ENCODE data around the gene PLCD4.

Gene PLCD4

GRCh38 chr2:218664653-218665052 lies 57.0 kb downstream of the PLCD4 start:
- no peak overlapping the region for H2AFZ ChIP-seq

GRCh38 chr2:218671097-218671653 lies 63.5 kb downstream of the PLCD4 start:
- no peaks in the 10 kb centered on the region for H3K36me3 ChIP-seq (ENCODE audit: control insufficient read depth, insufficient read depth, low read length)
- peak overlapping the region; percentile 95 for H2AFZ ChIP-seq
- peaks cover 2% of the 10 kb centered on the region for H3K4me1 ChIP-seq
- peaks cover 7% of the 10 kb centered on the region for H3K79me2 ChIP-seq
- H3K27me3 ChIP-seq (ENCODE audit: control insufficient read depth, insufficient read depth, low read length): no peaks in the 10 kb centered on the region
- no peaks in the 10 kb centered on the region for H3K9me3 ChIP-seq (ENCODE audit: control insufficient read depth, low read length)
- peak overlapping the region; percentile 86 for H3K4me3 ChIP-seq (ENCODE audit: low read depth, low read length)
- peak overlapping the region; percentile 13 for H3K9ac ChIP-seq
- TF ChIP-seq, protein P1, sequence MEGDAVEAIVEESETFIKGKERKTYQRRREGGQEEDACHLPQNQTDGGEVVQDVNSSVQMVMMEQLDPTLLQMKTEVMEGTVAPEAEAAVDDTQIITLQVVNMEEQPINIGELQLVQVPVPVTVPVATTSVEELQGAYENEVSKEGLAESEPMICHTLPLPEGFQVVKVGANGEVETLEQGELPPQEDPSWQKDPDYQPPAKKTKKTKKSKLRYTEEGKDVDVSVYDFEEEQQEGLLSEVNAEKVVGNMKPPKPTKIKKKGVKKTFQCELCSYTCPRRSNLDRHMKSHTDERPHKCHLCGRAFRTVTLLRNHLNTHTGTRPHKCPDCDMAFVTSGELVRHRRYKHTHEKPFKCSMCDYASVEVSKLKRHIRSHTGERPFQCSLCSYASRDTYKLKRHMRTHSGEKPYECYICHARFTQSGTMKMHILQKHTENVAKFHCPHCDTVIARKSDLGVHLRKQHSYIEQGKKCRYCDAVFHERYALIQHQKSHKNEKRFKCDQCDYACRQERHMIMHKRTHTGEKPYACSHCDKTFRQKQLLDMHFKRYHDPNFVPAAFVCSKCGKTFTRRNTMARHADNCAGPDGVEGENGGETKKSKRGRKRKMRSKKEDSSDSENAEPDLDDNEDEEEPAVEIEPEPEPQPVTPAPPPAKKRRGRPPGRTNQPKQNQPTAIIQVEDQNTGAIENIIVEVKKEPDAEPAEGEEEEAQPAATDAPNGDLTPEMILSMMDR (IDR thresholded peaks at IDR 0.05): no peak
- peak overlapping the region; percentile 93 for H3K4me2 ChIP-seq (ENCODE audit: low read length)
- H3K27ac ChIP-seq: peak overlapping the region; percentile 86

More at GRCh38 chr2:218664653-218665052, 57.0 kb downstream of the PLCD4 start:
- Histone ChIP-seq H3K9ac (no peak overlapping the region), H3K4me3 (ENCODE audit: low read depth, low read length) (no peak overlapping the region), H3K9me3 (ENCODE audit: control insufficient read depth, low read length) (no peaks in the 10 kb centered on the region), H3K4me1 (no peaks in the 10 kb centered on the region), H3K27ac (no peak overlapping the region), H3K36me3 (ENCODE audit: control insufficient read depth, insufficient read depth, low read length) (no peaks in the 10 kb centered on the region), H3K4me2 (ENCODE audit: low read length) (no peak overlapping the region), H3K79me2 (no peaks in the 10 kb centered on the region), H3K27me3 (ENCODE audit: control insufficient read depth, insufficient read depth, low read length) (no peaks in the 10 kb centered on the region)
- TF ChIP-seq, protein P1 (IDR thresholded peaks at IDR 0.05): no peak

DNA sequence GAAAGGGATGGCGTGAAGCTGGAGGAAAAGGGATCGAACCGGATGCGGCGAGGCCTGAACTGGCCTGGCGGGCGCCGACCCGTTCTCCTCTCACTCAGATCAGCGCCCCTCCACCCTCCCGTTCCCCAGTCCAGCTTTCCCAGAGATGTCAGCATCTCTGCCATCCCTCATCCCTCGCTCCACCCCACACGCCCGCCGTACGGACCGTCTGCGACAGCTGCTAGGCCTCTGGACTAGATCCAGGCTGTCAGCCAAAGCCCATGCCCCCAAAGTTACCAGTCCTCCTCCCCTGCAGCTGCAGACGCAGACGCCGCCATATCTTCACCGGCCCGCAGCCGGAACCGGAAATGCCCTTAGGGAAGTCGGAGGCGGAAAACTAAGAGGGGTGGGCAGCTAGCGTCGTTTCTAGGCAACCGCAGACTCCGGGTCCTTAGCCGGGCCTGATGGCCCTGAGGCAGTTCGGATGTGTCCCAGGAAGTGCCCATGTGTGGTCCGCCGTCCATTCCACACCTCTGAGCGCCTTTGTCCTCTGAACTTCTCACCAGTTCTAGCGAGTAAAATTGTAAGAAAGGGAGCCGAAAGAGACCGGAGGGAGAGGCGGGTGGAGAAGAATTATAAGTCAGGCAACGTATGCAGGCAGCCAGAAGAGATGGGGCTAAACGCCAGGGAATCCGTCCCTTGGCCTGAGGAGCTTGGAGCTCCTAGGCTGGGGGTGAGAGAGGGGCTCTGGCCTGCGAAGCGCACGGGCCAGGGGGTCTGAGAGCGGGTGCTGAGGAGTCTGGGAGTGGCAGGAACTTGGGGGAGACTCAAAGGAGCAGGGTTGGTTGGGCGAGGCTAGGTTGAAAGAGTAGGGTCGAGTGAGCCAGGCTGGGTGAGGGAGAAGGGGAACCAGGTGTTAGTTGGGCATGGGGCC lies 64.2 kb downstream of the PLCD4 start, which contains the start of the genes RNF25 and STK36:
TSS of gene RNF25 (minus strand) at position 349 of the 913 bp plus-strand sequence. CDS start at position 317, 32 bp downstream.
TSS of gene STK36 (plus strand) at position 433 of the 913 bp plus-strand sequence. CDS start 744 bp downstream, outside the sequence.
- H3K9ac ChIP-seq: peak within 1 kb of the TSS; percentile 13
- H3K27ac ChIP-seq: peak within 1 kb of the TSS; percentile 86
- no peaks in the 10 kb centered on the region for H3K9me3 ChIP-seq (ENCODE audit: control insufficient read depth, low read length)
- peaks cover 2% of the 10 kb centered on the region for H3K4me1 ChIP-seq
- H2AFZ ChIP-seq: peak within 1 kb of the TSS; percentile 95
- peak within 1 kb of the TSS; percentile 93 for H3K4me2 ChIP-seq (ENCODE audit: low read length)
- H3K4me3 ChIP-seq (ENCODE audit: low read depth, low read length): peak within 1 kb of the TSS; percentile 86
- TF ChIP-seq, protein P1 (IDR thresholded peaks at IDR 0.05): no peak
- H3K27me3 ChIP-seq (ENCODE audit: control insufficient read depth, insufficient read depth, low read length): no peaks in the 10 kb centered on the region
- no peaks in the 10 kb centered on the region for H3K36me3 ChIP-seq (ENCODE audit: control insufficient read depth, insufficient read depth, low read length)
- H3K79me2 ChIP-seq: peaks cover 7% of the 10 kb centered on the region

DNA sequence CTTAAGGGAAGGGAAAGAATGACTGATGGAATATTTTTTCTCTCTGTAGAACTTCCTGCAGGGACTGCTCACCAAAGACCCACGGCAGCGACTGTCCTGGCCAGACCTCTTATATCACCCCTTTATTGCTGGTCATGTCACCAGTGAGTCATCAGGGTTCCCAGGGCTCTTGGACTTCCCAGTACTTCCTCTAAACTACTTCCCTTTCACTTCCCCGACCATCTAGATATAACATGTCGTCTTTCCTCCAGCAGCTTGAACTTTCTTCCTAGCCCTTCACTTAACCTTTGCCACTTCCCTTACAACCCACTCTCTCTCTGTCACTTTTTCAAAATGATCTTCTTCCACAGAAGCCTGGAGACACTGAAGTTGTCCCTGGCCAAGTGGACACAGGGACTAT lies 71.4 kb downstream of the PLCD4 start:
- Histone ChIP-seq H2AFZ (no peak overlapping the region), H3K9me3 (ENCODE audit: control insufficient read depth, low read length) (no peaks in the 10 kb centered on the region), H3K4me2 (ENCODE audit: low read length) (no peak overlapping the region), H3K4me1 (no peaks in the 10 kb centered on the region), H3K27me3 (ENCODE audit: control insufficient read depth, insufficient read depth, low read length) (no peaks in the 10 kb centered on the region), H3K36me3 (ENCODE audit: control insufficient read depth, insufficient read depth, low read length) (no peaks in the 10 kb centered on the region), H3K79me2 (no peaks in the 10 kb centered on the region), H3K4me3 (ENCODE audit: low read depth, low read length) (no peak overlapping the region), H3K9ac (no peak overlapping the region), H3K27ac (no peak overlapping the region)
- TF ChIP-seq, protein P1 (IDR thresholded peaks at IDR 0.05): no peak
